Stimulated activated CD8-positive, alpha-beta memory T cell treated with anti-CD3 and anti-CD28 coated beads, Interleukin-12 subunit alpha, Interleukin-12 subunit beta, amount 100 ng/mL, for 4 hours (primary cell): ENCODE results near the gene CACNG3.
"Not testable (repeated sequence)": the region's sequence is repeated elsewhere in the genome, so short reads cannot be mapped to it uniquely, and the experiment has no call there.

Experiments used
- DNase-seq: peaks from one replicate; pipeline ENCODE4 v3.0.0-alpha.2; 2020; ENCODE audit warnings: low read depth

CACNG3 gene

GRCh38 chr16:24332582-24333090 is 76.5 kb downstream of the CACNG3 start:
- DNase-seq = no peak

- no peak for DNase-seq
Measured at GRCh38 chr16:24336491-24336890, 80.4 kb downstream of the CACNG3 start.

GRCh38 chr16:24337013-24337412 is 80.9 kb downstream of the CACNG3 start:
- DNase-seq = no peak

- DNase-seq = not testable (repeated sequence)
Measured at GRCh38 chr16:24343829-24344228, 87.7 kb downstream of the CACNG3 start.

GRCh38 chr16:24344784-24345183 is 88.6 kb downstream of the CACNG3 start:
- DNase-seq = no peak

GRCh38 chr16:24345704-24346103 is 89.6 kb downstream of the CACNG3 start:
- DNase-seq = no peak

- DNase-seq = no peak
Measured at GRCh38 chr16:24346734-24347133, 90.6 kb downstream of the CACNG3 start.

- no peak for DNase-seq
Measured at GRCh38 chr16:24347556-24347955, 91.4 kb downstream of the CACNG3 start.

GRCh38 chr16:24348545-24349290 is 92.6 kb downstream of the CACNG3 start:
- no peak for DNase-seq

GRCh38 chr16:24349320-24349719 is 93.2 kb downstream of the CACNG3 start:
- DNase-seq = no peak

GRCh38 chr16:24352746-24353145 is 96.6 kb downstream of the CACNG3 start:
- DNase-seq = no peak

GRCh38 chr16:24353622-24354021 is 97.5 kb downstream of the CACNG3 start:
- no peak for DNase-seq

- no peak for DNase-seq
Measured at GRCh38 chr16:24357511-24357910, 101.4 kb downstream of the CACNG3 start.

- no peak for DNase-seq
Measured at GRCh38 chr16:24358117-24358516, 102.0 kb downstream of the CACNG3 start.

GRCh38 chr16:24359490-24359889 is 103.4 kb downstream of the CACNG3 start:
- no peak for DNase-seq

- no peak for DNase-seq
Measured at GRCh38 chr16:24360936-24361335, 104.8 kb downstream of the CACNG3 start.

- no peak for DNase-seq
Measured at GRCh38 chr16:24364596-24364995, 108.5 kb downstream of the CACNG3 start.

GRCh38 chr16:24367186-24367710 is 111.1 kb downstream of the CACNG3 start:
- DNase-seq = no peak

GRCh38 chr16:24372824-24373223 is 116.7 kb downstream of the CACNG3 start:
- no peak for DNase-seq

GRCh38 chr16:24378999-24379398 is 122.9 kb downstream of the CACNG3 start:
- DNase-seq = no peak

GRCh38 chr16:24381470-24382118 is 125.5 kb downstream of the CACNG3 start:
- DNase-seq = no peak

- no peak for DNase-seq
Measured at GRCh38 chr16:24382762-24383407, 126.8 kb downstream of the CACNG3 start.

- DNase-seq = no peak
Measured at GRCh38 chr16:24394341-24394740, 138.2 kb downstream of the CACNG3 start.
